Lung (tissue), 12 donors: ENCODE measurements around the gene DYNLT2. TPM values are rescaled to one million over a fixed set of nuclear protein-coding genes. Genes with fewer than 3 reads are reported as not detected.

Experiments
- ATAC-seq: fragments of 200-7000 bp; cut with Tn5 transposase; one replicate; pipeline ENCODE4 v1.9.1; 2020; ENCODE audit warnings: moderate number of reproducible peaks; ENCODE audit not compliant: insufficient read depth, low FRiP score
- DNase-seq, 3 donors: peaks; one replicate each; pipeline ENCODE4 v3.0.0-alpha.2; 2013 to 2017
- H3K27ac ChIP-seq, 2 donors: one replicate each; pipeline ENCODE4 v1.5.1; 2013; ENCODE audit warnings: mild to moderate bottlenecking in 2 of 2, moderate library complexity in 2 of 2, control low read depth in 1 of 2, inconsistent platforms in 1 of 2, low read depth in 1 of 2, low read length in 1 of 2
- H3K27me3 ChIP-seq, 3 donors: one replicate each; pipeline ENCODE4 v1.5.1; 2013; ENCODE audit warnings: low read length in 2 of 3; ENCODE audit not compliant: control insufficient read depth in 3 of 3, insufficient read depth in 3 of 3
- H3K36me3 ChIP-seq, 4 donors: one replicate each; pipeline ENCODE4 v1.5.1; 2013; ENCODE audit warnings: low read length in 4 of 4, mild to moderate bottlenecking in 1 of 4, moderate library complexity in 1 of 4; ENCODE audit not compliant: control insufficient read depth in 4 of 4, insufficient read depth in 4 of 4
- H3K4me1 ChIP-seq, 5 donors: one replicate each; pipeline ENCODE4 v1.5.1; 2013; ENCODE audit warnings: low read length in 5 of 5, mild to moderate bottlenecking in 2 of 5, moderate library complexity in 1 of 5; ENCODE audit not compliant: control insufficient read depth in 5 of 5, insufficient read depth in 5 of 5
- H3K4me3 ChIP-seq: one replicate; pipeline ENCODE4 v1.5.1; 2013; ENCODE audit warnings: mild to moderate bottlenecking, control low read depth, moderate library complexity
- H3K9ac ChIP-seq, 2 donors: one replicate each; pipeline ENCODE4 v1.5.1; 2013; ENCODE audit warnings: low read length in 2 of 2, control low read depth in 1 of 2; ENCODE audit not compliant: insufficient read depth in 1 of 2
- H3K9me3 ChIP-seq, 4 donors: one replicate each; pipeline ENCODE4 v1.5.1; 2013; ENCODE audit warnings: low read length in 3 of 4, mild to moderate bottlenecking in 1 of 4, moderate library complexity in 1 of 4; ENCODE audit not compliant: control insufficient read depth in 4 of 4, insufficient read depth in 3 of 4
- WGBS, 2 donors: extraction: QIAGEN DNeasy Blood & Tissue Kit; methylation state at CpG; one replicate each; pipeline ENCODE4 v1.1.7; 2013; 5-methylcytosine and 5-hydroxymethylcytosine counted together
- polyA plus RNA-seq, 2 donors: library from polyadenylated mRNA; stranded (reverse); fragments of 200-250 nt; gene quantifications; one replicate each; pipeline ENCODE4 v1.2.1, GENCODE V29; 2013
- total RNA-seq, 2 donors: library from RNA; depleted of rRNA in 1 of 2; stranded (reverse); fragments of >200 nt in 1 of 2; gene quantifications; one replicate each; pipeline ENCODE4 v1.2.1, GENCODE V29; 2014 to 2021
- TF ChIP-seq, protein P1 (sequence below): IDR thresholded peaks from 2 replicates; pipeline ENCODE4 v1.5.1; 2012; ENCODE audit warnings: mild to moderate bottlenecking; ENCODE audit errors: control extremely low read depth, extremely low read depth
- donor health status: control.
- donor health status: control.
- donor health status: Bipolar disorder and iron deficiency.
- donor health status: healthy.
- donor health status: DM: yes; HTN: yes; CAD: no.

DYNLT2 gene
- total and polyA plus RNA-seq, 4 donors, result 0.69 to 5.2 (median 2.4) TPM

DNA sequence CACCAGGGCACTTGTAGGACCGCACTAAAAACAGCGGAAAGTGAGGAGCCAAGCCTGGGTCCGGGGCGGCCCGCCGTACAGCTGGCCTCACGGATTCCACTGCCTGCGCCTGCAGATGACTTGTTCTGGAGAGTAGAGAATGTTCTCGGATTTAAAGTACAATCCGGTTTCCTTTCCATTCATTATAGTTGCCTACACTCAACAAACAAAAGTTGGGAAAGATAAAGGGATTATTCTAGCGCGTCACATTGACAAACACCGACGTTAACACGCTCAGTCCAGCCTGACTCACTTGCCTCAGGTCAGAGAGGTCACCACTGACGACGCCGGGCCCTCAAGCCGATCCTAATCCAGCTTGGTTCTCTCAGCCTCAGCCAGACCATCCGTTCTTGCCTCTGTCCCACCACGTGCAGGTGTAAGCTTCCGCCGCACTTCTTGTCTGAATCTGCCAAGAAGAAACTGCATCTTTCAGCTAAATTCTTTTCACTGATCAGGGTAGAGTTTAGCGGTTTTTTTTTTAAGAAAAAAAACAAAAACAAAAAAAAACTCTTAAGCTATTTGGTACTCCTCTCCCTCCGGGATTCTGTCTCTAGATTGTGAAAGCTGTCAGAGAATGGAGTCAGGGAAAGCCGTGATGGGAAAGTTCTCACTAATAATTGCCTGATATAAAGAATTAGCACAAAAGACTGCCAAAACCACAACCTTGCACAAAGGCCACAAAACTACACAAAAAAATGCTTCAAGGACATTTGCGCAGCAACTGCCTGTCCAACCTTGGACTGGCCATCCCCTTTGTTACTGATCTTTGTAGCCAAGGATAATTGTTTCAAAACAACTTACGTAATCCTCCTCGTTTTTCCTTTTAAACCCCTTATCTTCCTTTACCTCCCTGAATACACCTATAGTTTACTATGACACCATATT lies 26.0 kb downstream of the DYNLT2 start:
- H3K9ac ChIP-seq, result peak overlapping the region; percentile 46 to 68
- peak overlapping the region; percentile 98 to 99 for H3K27ac ChIP-seq
- peak overlapping the region; percentile 77 for H3K4me3 ChIP-seq
- ATAC-seq (peak; percentile 52), DNase-seq (peak; percentile 51 to 71 (median 63))
- H3K9me3 ChIP-seq, result no peaks in the 10 kb centered on the region
- H3K36me3 ChIP-seq, result peaks cover 0 to 1% (median 0%) of the 10 kb centered on the region in 4 donors
- peaks cover 0 to 33% (median 7%) of the 10 kb centered on the region in 5 donors for H3K4me1 ChIP-seq
- TF ChIP-seq, protein P1, sequence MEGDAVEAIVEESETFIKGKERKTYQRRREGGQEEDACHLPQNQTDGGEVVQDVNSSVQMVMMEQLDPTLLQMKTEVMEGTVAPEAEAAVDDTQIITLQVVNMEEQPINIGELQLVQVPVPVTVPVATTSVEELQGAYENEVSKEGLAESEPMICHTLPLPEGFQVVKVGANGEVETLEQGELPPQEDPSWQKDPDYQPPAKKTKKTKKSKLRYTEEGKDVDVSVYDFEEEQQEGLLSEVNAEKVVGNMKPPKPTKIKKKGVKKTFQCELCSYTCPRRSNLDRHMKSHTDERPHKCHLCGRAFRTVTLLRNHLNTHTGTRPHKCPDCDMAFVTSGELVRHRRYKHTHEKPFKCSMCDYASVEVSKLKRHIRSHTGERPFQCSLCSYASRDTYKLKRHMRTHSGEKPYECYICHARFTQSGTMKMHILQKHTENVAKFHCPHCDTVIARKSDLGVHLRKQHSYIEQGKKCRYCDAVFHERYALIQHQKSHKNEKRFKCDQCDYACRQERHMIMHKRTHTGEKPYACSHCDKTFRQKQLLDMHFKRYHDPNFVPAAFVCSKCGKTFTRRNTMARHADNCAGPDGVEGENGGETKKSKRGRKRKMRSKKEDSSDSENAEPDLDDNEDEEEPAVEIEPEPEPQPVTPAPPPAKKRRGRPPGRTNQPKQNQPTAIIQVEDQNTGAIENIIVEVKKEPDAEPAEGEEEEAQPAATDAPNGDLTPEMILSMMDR, result no peak
- WGBS, 2 donors, result 23 to 25% methylated on average over 29 of the region's 29 CpGs
- H3K27me3 ChIP-seq, result no peaks in the 10 kb centered on the region

DNA sequence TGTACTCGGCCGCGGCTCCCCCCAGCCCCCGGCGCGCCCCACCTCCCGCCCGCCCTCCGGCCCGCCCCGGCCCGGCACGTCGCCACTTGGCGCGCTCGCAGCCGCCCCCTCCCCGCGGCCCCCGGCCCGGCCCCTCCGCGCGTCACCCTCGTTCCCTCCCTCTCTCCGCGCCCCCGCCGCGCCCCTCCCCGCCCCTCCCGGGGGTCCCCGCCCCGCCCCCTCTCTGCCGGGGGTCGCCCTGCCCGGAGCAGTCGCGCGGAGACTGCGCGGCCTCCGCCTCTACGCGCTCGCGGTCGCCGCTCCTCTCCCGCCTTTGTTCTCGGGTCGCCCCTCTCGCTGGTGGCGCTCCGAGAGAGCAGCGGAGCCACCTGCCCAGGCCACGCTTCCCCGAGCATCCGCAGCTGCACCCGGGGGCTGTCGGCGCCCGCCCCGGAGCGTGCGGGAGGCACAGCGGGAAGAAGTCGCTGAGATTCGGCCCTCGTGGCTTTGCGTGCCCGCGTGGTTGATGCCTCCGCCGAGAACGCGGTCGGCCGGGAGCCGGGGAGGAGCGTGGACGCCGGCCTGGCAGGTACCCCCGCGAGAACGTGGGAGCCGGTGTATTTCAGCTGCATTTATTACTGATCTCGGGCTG lies 26.8 kb downstream of the DYNLT2 start, which contains the start of gene PHF10:
TSS of gene PHF10 (minus strand) at position 7 of the 631 bp plus-strand sequence. CDS start 569 bp downstream, outside the sequence.
- DNase-seq (peak; percentile 75 to 91 (median 83)), ATAC-seq (peak; percentile 48)
- Histone ChIP-seq H3K9me3 (no peaks in the 10 kb centered on the region), H3K4me3 (peak within 1 kb of the TSS; percentile 89), H3K27me3 (no peaks in the 10 kb centered on the region), H3K4me1 (peaks cover 0 to 33% (median 7%) of the 10 kb centered on the region in 5 donors), H3K36me3 (peaks cover 0 to 5% (median 0%) of the 10 kb centered on the region in 4 donors), H3K9ac (peak within 1 kb of the TSS; percentile 73 to 89), H3K27ac (peak within 1 kb of the TSS; percentile 98 to 100)
- TF ChIP-seq, protein P1, result no peak
- WGBS, 2 donors, result 1% methylated on average over 44 to 89 of the region's 89 CpGs

GRCh38 chr6:169723991-169724493 lies 27.3 kb downstream of the DYNLT2 start:
- H3K27me3 ChIP-seq, result no peaks in the 10 kb centered on the region
- WGBS, 2 donors, result 0 to 1% methylated on average over 12 to 89 of the region's 89 CpGs
- no peak for ATAC-seq
- H3K4me3 ChIP-seq, result peak overlapping the region; percentile 89
- peak overlapping the region; percentile 96 to 97 for H3K27ac ChIP-seq
- H3K9ac ChIP-seq, result no peak overlapping the region
- H3K4me1 ChIP-seq, result peaks cover 0 to 33% (median 7%) of the 10 kb centered on the region in 5 donors
- TF ChIP-seq, protein P1, result no peak
- H3K9me3 ChIP-seq, result no peaks in the 10 kb centered on the region
- peaks cover 0 to 9% (median 0%) of the 10 kb centered on the region in 4 donors for H3K36me3 ChIP-seq
- DNase-seq, result peak in 2 of 3 donors; percentile 47 to 50
